AML-193 (cell line): Measurements from ENCODE around the gene CLDN24.

Source experiments
- DNase-seq, 2 experiments: peaks; one replicate each; lab custom pipeline; 2025; lab: John Stamatoyannopoulos, UW

CLDN24 gene

DNA sequence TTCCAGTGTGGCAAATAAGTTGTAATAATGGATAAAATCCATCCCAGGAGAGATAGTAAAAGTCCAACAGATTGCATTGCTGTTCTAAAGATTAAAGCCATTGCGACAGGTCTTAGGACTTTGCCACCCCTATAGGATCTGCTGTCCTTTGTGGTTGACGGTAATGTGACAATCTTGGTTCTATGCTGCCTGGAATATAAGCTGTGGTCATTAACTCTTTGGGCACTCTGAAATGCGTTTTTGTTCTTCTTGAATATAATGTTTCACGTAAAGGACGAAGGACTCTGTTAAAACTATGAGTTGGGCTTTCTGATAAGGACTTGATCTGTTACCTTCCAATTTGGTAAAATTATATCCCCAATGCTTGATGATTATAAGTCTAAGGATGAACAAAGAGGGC lies at the start of gene CLDN24:
Gene CLDN24, minus strand, starts transcription at position 101 of the 400 bp plus-strand sequence. Its CDS starts 0 bp downstream, at position 101.
- DNase-seq, result no peak

DNA sequence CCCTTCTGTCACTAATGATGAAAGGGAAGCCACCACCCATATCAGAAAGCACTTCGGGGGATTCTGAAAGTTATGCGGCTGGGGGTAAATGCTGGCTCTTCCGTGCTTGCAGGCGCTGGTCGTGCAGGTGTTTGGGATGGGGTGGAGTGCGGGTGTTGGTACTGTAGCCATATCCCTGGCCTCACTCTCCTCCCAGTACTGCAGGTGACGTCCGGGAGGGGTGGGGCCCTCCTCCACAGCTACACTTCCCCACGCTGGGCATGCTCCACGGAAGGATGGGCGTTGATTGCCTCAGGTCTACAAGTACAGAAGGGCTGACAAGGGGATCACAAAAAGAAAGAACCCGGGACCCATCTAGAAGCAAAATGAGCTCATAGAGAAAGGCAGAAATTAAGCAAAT lies 48.6 kb upstream of the CLDN24 start:
- DNase-seq, result no peak

DNA sequence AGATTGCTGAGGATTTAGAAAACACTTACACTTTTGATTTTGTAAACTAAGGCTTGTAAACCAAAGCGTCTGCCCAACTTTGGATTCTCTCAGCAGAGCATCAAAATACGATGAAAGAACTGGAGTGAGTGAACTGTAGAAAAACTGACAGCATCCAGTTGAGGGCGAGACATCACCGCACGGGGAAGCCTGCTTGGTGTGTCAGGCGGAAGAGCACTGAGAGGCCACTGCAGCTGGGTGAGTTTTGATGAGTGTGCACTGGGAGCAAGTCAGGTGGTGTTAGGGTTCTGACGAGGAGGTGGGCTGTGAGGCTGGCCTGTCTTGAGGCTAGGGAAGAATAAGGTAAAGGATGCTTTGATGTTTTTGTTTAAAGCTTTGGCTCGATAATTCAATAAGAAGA lies 46.8 kb upstream of the CLDN24 start:
- no peak for DNase-seq

DNA sequence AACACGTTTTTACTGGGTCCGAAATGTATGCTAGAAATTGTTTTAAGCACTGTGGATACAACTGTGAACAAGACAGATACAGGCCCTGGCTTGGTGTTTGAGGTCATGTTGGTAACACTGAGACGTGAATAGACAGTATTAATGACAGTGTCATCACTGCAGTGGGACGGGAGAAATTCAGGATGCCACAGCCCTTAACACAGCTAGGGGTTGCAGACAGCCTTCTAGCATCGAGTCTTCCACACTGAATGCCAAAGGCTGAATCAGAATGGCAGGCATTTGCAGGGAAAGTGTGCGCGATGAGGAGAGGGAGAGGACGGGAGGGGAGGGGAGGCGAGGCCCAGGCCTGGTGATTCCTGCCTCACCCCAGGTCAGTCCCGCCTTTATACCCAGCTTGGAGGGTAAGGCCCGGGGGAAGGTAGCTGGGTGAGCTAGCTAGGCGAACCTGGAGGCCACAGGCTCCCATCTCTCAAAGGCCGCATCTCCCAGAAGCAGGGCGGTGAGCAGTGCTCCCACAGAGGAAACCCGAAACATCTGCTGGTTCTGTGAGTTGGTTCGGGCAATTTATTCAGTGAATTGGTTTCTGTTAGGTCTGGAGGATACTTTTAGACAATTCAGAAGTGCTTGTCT lies 44.1 kb upstream of the CLDN24 start:
- no peak for DNase-seq

DNA sequence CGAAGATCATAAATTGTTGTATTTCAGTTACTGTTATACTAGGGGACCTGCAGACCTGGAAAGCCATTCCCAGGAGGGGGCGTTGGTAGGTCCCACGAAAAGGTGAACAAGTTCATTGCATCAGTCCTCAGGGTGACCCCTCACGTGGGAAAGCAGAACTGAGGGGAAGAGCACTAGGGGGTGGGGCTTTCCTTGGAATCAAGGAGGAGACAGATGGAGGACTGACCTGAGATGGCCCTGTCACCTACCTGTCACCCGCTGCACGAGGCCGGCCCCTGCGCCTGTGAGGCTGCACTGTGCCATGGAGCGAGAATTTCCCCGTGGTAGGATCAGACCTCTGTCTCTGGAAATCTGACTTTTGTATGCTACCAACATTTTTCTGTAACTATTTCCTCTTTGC lies 41.8 kb upstream of the CLDN24 start:
- no peak for DNase-seq

DNA sequence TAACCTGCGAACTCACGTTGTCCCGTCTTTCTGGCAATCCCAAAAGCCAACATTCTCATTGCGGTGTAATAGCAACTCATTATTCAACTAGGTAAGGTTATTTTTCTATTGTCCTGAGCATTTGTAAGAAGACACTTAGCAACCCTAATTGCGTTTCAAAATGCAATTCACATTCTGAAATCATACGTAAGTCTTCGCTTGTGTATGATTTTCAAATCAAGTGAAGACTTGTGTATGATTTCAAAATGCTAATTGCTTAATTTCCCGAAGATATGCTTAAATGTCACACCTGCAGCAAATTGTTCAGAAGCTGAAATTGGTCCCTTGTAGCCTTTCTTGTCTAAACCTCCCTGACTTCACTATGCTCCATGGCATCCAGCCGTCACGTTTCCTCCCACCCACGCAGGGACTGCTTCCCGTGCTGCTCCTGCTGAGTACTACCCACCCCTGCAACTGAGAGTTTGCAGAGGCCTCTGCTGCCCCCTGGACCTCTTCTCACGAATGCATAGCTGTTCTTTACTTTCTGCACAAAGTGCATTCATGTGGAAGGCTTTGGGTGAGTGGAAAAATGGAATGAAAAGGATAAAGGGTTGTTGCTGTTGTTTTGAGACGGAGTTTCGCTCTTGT lies 40.8 kb upstream of the CLDN24 start:
- no peak for DNase-seq

DNA sequence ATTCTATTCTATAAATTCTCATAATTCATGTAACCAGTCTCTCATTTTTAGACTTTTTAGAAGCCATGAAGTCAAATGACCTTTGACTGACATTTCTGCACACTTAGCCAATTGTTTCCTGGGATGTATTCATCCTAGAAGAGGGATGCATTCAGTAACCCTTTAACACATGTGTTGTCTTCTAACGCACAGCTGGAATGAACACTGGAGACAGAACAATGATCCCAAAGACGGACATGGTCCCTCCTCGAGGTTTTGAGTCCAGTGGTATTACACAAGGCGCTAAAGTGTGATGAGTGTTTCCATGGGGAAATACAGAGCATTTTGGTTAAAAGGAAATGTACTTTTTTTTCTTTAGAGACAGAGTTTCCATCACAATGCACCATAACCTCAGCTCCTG lies 39.8 kb upstream of the CLDN24 start:
- no peak for DNase-seq

DNA sequence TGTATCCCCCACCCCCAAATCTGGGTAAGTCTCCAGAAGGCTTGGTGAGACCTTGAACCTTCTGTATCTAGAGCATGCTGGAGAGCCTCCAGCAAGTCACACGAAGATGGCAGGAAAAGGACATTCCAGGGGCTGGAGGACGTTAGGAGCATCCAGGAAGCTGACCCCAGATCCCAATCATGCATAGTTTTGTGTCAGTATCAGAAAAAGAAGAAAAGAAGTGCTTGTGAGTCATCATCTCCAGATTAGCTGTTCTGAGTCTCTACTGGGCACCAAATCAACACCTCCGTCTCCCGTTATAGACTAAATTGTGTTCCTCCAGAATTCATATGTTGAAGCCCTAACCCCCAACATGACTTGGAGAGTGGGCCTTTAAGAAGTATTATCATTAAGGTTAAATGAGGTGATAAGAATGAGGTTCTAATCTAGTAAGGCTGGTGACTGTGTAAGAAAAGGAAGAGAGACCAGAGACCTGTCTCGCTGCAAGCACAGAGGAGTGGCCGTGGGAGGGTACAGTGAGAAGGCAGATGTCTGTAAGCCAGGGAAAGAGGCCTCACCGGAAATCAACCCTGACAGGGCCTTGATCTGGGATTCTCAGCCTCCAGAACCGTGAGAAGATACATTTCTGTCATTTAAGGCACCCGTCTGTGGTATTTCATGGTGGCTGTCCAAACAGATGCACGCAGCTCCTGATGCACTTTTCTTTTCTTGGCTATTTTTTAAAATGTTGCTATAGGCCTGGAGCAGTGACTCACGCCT lies 38.1 kb upstream of the CLDN24 start:
- no peak for DNase-seq

DNA sequence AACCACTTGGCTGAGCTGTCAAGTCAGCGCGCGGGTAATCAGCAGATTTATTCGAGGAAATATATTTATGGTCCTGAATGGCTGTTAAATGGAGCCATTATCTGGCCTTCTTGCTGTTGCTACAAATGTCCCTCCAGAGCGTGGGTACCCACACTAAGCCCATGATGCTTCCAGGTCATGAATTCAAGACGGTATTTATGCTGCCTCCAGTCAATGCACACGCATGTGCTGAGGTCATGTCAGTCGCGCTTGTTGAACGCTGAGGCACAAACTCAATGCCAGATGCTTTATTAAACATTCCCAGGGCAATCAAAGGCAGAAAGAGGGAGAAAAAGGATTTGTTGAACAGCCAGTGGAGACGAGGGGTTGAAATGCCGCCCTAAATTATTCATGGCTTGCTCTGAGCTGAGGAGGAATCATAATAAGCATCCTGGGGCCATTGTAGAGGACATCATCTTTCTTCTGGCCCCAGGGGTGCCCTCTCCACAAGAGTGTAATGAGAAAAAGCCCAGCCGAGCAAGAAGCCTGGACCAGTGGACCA lies 36.1 kb upstream of the CLDN24 start:
- no peak for DNase-seq

DNA sequence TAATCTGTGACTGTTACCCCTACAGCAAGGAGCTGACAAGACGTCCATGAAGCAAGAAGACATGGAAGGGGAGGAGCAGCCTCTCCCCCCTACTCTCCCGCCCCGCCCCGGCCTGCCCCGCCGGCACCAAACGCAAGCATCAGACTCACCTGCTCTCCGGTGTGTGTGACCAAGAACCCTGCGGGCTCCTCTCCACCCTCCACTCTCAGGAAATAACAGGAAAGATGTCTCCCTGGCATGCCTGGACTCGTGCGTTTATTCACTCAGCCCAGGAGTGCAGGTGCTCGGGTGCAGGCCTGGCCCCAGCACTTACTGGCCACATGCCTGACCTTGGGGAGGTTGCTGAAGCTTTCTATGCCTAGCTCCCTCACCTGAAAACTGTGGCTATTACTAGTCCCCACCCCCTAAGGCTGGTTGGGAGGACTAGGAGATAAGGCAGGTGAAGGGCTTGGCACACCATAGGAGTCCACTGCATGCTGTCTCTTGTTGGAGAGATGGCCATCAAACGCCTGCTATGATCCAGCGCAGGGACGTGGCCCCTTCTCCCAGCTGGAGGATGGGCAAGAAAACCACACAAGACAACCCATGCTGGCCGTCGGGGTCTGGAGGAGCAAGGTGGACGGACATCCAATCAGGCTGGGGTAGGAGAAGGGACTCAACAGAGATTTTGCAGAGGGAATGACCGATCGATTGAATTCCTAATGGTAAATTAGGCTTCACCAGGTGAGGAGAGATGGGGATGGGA lies 34.9 kb upstream of the CLDN24 start:
- DNase-seq, result no peak

DNA sequence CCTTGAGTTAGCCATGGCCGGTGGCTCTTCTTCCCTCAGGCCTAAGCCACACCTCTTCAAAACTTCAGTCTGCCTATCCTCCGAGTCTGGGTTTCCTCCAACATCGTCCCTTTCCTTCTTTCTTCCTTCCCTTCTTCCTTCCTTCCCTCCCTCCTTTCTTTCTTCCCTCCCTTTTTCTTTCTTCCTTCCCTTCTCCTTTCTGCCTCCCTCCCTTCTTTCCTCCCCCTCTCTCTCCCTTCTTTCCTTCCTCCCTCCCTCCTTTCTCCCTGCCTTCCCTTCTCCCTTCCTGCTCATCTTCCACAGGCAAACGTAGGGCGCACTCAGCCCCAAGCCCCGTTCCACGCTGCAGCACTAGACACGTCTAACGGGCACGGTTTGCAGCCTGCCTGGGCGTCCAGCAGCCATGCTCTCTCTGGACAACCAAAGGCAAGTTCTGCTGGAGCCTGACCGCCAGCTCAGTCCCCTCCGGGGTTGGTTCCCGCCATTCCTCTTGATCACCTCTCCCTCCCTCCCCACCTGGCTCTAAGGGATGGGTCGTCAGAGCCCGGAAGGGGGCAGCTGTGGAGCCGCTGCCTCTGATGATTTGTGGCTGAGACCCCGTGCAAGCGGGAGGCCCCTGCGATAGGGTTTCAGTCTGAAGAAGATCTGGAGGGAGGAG lies 34.1 kb upstream of the CLDN24 start:
- DNase-seq, result no peak

DNA sequence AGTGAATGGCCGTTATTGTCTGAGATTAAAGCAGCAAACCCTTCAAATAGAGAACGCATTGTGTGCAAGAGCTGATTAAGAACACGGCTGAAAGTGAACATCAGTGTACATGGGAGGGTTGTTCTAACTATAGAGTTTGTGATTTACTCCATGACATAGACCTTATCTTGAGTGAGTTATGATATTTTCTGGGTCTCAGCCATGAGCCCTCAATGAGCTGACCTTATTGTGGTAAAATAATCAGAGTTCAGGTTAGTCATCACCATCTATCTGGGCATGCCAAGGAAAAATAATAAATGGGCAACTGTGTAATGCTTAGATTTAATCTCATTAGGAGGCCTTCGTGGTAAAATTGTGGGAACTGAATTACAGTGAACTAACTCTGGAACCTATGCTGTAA lies 33.2 kb upstream of the CLDN24 start:
- DNase-seq, result no peak

DNA sequence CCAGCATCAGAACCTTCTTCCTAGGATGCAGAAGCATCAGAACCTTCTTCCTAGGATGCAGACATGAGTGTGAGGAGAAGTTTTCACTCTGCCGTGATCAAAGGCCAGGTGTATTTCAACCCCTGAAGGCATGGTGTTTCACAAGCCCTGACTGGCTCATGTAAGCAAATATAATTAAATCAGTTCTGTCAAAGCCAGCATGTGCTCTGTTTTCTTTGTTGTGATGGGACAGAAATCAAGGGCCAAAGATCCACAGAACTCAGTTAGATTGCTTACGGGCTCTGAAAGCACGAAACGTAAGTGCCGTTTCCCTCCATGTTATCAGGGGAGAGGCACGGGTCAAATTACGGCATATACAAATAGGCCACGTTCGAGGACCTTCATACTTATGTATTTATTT lies 32.0 kb upstream of the CLDN24 start:
- DNase-seq, result no peak

DNA sequence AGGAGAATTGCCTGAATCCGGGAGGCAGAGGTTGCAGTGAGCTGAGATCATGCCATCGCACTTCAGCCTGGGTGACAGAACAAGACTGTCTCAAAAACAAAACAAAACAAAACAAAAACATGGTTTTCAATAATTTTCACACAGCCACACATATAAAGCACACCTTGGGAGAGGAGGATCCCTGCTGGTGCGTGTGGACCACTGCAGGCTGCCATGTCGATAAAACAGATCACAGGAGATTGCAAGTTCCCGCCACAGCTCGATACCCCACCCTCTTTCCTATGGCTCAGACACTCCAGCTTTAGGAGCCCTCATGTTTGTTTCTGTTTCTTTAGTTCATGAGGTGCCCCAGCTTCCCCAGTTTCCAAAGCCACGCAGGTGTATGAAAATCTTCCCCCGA lies 31.3 kb upstream of the CLDN24 start:
- no peak for DNase-seq

DNA sequence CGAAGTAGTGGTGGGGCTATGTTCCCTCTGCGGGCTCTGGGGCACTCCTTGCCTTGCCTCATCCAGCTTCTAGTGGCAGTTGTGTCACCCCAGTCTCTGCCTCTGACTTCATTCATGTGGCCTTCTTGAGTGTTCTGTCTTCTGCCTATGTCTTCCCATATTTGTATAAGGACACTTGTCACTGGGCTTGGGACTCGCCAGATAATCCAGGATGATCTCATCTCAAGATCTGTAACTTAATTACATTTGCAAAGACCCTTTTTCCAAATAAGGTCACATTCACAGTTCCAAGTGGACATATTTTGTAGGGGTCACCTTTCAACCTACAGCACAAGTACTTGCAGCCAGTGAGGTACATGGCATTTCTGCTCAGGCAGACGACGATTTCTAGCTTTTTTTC lies 30.3 kb upstream of the CLDN24 start:
- DNase-seq, result no peak

DNA sequence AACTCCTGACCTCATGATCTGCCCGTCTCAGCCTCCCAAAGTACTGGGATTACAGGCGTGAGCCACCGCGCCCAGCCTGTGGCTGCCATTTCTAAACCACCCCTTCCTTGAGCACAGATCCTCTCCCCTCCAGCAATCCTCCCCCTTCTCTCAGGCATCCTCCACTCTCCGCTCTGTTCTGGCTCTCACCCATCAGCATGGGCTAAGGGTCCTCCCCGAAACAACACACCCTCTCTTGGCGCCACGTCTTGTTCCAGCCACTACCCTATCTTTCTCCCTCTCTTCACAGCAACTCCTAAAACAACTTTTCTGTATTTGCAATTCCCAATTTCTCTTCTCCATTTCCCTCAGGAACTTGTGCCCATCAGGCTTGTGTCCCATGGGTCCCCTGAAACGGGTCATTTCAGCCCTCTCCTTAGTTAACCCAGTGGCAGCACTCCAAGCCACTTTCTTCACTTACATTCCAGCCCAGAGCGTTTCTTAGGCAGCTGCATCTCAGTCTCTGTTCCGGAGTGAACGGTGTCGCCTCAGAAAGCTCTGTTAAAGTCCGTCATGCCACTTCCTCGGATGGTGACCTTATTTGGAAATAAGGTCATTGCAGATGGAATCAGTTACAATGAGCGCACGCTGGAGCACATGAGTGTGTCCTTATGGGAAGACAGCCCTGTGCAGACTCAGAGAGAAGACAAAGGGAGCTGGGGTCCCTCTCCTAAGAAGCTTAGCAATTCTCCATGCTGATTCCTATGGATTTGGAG lies 28.3 kb upstream of the CLDN24 start:
- no peak for DNase-seq

DNA sequence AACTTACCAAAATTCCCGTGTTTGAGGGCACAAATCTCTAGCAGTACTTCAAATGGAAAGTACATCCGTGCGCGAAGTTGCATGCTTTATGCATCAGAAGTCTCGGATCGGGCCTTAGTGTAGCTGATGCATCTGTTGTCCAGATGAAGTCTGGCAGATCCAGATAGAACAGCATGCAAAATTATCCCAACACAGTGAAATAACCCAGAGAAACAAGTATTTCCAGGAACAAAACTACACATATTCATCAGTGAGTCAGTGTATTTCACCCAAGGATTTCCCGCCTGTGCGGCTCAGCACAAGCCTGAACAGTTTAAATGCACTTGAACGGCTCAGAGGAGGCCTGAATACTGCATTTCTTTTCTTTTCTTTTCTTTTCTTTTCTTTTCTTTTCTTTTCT lies 27.4 kb upstream of the CLDN24 start:
- no peak for DNase-seq

DNA sequence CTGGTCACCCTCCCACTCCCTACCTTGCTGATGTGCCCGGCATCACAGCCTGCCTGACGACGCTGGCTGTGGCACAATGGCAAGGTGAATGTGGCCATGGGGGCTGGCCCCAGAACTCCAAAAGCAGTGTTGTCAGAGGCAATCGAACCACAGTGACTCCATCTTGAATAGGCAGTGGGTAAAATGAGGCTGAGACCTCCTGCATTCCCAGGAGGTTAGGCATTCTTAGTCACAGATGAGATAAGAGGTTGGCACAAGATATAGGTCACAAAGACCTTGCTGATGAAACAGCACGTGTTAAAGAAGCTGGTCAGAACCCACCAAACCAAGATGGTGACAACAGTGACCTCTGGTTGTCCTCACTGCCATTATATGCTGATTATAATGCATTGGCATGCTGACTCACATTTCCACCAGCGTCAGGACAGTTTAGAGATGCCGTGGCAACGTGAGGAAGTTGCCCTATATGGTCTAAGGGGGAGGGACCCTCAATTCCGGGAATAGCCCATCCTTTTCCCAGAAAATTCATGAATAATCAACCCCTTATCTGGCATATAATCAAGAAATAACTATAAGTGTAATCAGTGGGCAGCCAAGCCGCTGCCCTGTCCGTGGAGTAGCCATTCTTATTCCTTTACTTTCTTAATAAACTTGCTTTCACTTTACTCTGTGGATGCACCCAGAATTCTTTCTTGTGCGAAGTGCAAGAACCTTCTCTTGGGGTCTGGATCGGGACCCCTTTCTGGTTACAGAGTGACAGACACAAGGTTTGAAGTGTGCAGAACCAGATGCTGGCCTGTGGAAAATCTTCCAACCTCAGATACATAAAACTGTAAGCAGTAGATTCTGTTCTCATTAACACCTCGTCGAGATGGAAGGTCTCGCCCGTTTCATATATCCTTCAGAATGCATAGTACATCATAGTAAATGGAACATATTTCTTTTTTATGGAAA lies 26.8 kb upstream of the CLDN24 start:
- no peak for DNase-seq

DNA sequence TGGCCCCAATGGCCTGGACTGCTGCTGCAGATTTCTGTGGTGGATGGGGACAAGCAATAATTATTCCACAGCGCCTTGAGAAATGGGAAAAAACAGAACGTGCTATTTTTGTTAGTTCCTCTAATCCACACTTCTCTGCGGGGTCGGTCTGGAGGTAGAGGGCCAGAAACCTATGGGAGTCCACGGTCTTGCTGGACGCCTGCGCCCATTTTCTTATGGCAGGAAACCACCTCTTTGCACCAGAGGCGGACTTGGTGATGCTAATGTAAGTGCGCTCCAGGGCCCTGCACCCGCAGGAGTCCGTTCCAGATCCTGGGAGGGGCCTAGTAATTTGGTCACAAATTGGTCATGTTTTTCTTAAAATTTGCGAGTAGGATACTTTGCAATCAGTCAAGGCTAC lies 25.9 kb upstream of the CLDN24 start:
- no peak for DNase-seq

DNA sequence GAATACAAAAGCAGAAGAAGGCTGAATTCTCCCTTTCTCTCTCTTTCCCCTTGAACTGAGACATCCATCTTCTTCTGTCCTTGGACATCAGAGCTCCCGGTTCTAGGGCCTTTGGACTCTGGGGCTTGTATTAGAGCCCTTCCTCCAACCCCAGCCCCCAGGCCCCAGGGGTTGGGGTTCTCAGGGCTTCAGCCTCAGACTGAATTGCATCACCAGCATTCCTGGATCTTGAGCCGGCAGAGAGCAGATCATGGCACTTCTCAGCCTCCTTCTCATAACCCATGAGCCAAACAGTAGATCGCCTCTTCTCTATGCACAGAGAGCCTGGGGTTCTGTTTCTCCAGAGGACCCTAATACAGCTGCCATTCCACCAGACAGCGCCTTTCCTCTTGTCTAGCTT lies 25.3 kb upstream of the CLDN24 start:
- DNase-seq, result no peak
